Measurements from ENCODE around the gene FGF1.

Gene FGF1

GRCh38 chr5:142685418-142686209 is at the start of gene FGF1:
FGF1 (minus strand) TSS chr5:142686090; CDS start chr5:142614127, 71,963 bp downstream.
- ATAC-seq (no peak), DNase-seq (no peak)

- DNase-seq (no peak), ATAC-seq (no peak)
Observed at GRCh38 chr5:142727735-142728047, 41.8 kb upstream of the FGF1 start.

DNA sequence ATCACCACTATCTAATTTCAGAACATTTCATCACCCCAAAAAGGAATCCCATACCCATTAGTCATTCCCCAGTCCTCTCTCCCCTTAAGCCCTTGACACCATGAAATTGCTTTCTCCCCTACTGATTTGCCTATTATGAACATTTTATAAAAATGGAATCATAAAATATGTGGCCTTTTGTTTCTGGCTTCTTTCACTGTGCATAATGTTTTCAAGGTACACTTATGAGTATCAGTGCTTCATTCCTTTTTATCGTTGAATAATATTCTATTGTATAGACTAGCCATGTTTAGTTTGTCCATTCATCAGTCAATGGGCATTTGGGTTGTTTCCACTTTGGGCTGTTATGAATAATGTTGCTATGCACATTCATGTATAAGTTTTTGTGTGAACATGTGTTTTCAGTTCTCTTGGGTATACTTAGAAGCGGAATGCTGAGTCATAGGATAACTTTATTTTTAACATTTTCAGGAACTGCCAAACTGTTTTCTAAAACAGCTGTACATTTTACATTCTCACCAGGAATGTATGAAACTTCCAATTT is 40.4 kb upstream of the FGF1 start:
- no peak for DNase-seq
- ATAC-seq = no peak

GRCh38 chr5:142725231-142726187 is 39.6 kb upstream of the FGF1 start:
- ATAC-seq (no peak), DNase-seq (no peak)

- ATAC-seq (no peak), DNase-seq (no peak)
Observed at GRCh38 chr5:142724821-142725220, 38.9 kb upstream of the FGF1 start.

- ATAC-seq (no peak), DNase-seq (no peak)
Observed at GRCh38 chr5:142722896-142723295, 37.0 kb upstream of the FGF1 start.

DNA sequence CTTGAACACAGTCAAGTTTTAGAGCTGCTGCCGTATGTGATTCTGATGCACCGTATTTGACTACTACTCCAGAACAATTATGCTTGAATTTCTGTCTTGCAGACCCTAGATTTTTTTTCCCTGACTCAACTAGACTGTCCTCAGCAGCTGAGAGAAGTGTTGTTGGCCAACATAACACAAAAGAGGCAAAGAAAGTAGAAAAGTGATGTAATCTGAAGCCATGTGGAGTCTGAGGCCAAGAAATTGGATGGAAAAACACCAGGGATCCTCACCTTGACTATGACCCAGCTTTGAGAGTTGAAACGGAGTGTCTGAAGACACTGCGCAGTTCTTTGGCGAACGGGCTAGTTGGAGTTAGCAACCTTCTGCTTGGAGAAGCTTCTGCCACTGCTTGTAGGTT is 36.3 kb upstream of the FGF1 start:
- DNase-seq (no peak), ATAC-seq (no peak)

- ATAC-seq = no peak
- no peak for DNase-seq
Observed at GRCh38 chr5:142720641-142721271, 34.9 kb upstream of the FGF1 start.

DNA sequence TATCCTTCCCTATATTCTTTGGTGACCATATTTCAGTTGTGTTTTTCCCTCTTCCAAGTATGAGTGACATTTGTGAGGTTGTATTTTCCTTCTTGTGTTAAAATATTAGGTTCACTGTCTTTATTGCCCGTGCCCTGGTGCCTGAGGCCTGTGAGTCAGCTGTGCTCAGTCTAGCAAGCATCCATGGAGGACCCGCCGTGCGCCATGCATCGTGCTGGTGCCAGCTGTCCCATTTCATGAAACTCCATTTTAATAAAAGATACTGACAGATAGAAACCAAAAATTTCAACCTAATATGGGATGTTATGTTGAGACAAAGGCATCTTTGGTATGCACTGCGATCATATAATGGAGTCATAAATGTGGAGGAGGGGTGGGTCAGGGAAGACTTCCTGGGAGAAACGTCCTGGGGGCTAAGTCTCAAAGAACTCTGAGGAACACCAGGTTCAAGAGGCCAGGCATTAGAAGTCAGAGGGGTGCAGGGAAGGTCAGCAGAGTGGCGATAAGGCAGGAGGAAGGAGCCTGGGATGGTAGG is 34.0 kb upstream of the FGF1 start:
- no peak for DNase-seq
- ATAC-seq = no peak

- DNase-seq (no peak), ATAC-seq (no peak)
Observed at GRCh38 chr5:142717582-142718215, 31.8 kb upstream of the FGF1 start.

DNA sequence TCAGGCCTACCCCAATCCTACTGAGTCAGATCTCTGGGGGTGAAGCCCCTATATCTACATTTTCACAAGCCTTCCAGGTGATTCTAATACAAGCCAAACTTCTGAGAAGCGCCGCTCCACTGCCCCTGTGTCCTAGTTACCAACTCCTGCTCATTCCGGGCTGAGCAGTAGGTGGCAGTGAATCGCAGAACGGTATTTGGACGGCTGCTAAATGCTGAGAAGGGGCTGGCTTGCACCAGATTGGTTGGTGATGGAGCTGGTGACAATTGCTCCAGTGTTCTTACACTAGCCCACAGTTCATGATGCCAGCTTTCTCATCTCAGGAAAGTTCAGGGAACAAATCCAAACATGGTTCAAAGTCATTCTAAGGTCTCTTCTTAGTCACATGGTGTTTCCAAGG is 31.1 kb upstream of the FGF1 start:
- DNase-seq = peak; percentile 39
- peak; percentile 38 for ATAC-seq

GRCh38 chr5:142715291-142715690 is 29.4 kb upstream of the FGF1 start:
- ATAC-seq = no peak
- no peak for DNase-seq

- peak; percentile 90 for DNase-seq
- ATAC-seq = peak; percentile 98
Observed at GRCh38 chr5:142713121-142713706, 27.3 kb upstream of the FGF1 start.

DNA sequence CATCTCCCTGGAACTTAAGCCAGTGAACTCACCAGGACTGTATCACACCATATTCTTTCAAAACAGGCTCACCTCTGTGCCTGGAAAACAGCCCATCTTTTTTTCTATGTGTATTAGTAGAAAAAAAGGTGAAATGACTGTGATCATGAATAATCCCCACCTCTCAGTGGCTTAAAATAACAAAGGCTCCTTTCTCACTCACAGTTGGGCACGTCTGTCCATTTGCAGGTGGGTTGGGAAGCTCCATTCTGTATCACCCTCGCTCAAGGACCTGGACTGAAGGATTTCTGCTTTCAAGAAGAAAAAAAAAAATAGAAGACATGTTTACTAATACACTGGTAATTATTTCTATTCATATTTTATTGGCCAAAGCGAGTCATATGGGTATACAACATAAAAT is 17.3 kb upstream of the FGF1 start:
- DNase-seq (no peak), ATAC-seq (no peak)

GRCh38 chr5:142701673-142702311 is 15.9 kb upstream of the FGF1 start:
- no peak for ATAC-seq
- no peak for DNase-seq

- ATAC-seq = no peak
- no peak for DNase-seq
Observed at GRCh38 chr5:142700566-142700965, 14.7 kb upstream of the FGF1 start.

- peak; percentile 79 for ATAC-seq
- DNase-seq = peak; percentile 79
Observed at GRCh38 chr5:142699184-142699720, 13.4 kb upstream of the FGF1 start.

DNA sequence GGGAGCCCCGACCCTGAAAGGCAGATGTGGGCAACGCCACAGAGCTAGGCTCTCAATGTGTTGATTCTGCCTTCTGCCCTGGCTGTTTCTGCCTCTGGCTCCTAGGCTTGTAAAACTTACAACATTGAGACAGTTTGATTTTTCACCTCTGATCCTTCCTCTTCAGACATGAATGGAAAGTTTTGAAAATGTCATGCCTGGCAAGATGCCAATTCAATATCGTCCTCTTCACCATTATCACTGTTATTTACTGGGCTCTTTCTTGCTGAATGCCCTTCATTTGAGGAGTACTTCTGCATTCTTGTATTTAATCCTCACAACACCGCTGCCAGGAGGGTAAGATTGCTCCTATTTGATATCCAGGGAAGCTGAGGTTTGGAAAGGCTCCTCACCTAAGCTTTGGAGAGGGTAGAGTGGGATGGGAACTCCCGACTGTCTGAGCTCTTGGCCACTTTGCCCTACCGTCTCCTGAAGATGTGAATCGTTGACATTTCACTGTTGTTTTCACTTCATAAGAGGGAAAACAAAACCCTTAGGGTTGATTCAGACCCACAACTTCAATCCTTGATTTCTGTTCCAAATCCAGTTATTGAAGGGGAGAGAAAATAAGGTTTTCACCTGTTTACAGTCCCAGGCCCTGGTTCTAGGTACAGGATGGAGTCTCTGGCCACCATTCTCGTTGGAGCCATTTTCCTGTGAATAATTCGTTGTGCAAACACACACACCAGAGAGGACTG is 12.7 kb upstream of the FGF1 start:
- no peak for DNase-seq
- ATAC-seq = no peak

- ATAC-seq (no peak), DNase-seq (no peak)
Observed at GRCh38 chr5:142697356-142698255, 11.7 kb upstream of the FGF1 start.

Data from stimulated activated naive CD8-positive, alpha-beta T cell treated with anti-CD3 and anti-CD28 coated beads, Interleukin-15, Interleukin-2, amounts not matched to agents 100 U/mL and 50 U/mL, for 24 hours (primary cell).